Esophagus squamous epithelium (tissue), 4 donors: ENCODE results near the gene ASPDH.

ENCODE experiments used
- CTCF ChIP-seq, 6 experiments: fragments of 450-650 bp in 4 of 6; fragments of 200-600 bp in 2 of 6; sonication (generic) in 2 of 6; IDR thresholded peaks; one replicate each; pipeline ENCODE4 v1.5.1; 2016 to 2019; ENCODE audit warnings: antibody characterized with exemption in 6 of 6, mild to moderate bottlenecking in 4 of 6, moderate library complexity in 4 of 6
- POLR2A ChIP-seq, 4 donors: fragments of 450-650 bp; IDR thresholded peaks; one replicate each; pipeline ENCODE4 v1.6.1; 2017; ENCODE audit warnings: antibody characterized with exemption in 4 of 4, mild to moderate bottlenecking in 4 of 4, moderate library complexity in 3 of 4

DNA sequence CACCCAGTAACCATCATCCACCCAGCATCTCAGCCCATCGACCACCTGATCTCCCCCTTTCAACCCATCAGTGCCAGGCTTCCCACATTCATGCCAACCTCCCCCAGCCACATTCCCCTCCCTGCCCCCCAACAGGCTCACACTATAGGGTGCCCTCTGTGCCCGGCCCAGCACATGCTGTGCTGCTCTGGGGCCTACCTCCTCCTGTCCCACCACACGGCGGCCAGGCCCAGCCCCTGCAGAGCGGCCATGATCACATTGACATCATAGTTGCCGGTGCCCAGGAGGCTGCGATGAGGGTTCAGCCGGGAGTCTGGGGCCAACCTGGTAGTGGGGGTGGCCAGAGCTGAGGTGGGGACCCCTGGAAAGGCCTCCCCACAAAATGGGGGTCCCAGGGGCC lies 6.3 kb downstream of the ASPDH start:
- no peak for TF ChIP-seq CTCF (IDR thresholded peaks at IDR 0.05)
- no peak for TF ChIP-seq POLR2A (IDR thresholded peaks at IDR 0.05)
